HL-60 (cell line): ENCODE data around the gene GNG8.

ENCODE experiments used
- POLR2AphosphoS5 ChIP-seq: IDR thresholded peaks from 2 replicates; pipeline ENCODE4 v1.6.1; 2012; ENCODE audit warnings: low read depth
- TF ChIP-seq, protein P1 (sequence below): IDR thresholded peaks from one replicate; pipeline ENCODE4 v1.5.1; 2011; ENCODE audit warnings: low read length, control low read depth, inconsistent platforms; ENCODE audit not compliant: insufficient read depth

DNA sequence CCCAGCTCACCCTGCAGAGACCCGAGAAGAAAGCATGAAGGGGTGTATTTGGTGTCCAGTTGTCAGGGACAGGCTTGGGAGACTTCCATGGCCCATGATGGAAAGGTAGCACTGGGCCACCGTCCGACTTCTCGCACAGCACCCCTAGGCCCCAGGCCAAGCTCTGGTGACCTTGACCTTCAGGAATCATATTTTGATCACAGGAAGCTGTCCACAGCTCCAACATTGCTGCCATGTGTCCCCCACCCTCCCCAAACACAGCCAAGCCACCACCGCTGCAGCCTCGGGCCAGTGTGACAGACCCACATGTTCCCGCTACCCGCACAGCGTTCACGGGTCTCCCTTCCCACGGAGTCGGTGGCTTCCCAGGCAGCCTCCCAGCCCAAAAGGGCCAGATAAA, 10.3 kb downstream of the GNG8 start:
- TF ChIP-seq, protein P1, sequence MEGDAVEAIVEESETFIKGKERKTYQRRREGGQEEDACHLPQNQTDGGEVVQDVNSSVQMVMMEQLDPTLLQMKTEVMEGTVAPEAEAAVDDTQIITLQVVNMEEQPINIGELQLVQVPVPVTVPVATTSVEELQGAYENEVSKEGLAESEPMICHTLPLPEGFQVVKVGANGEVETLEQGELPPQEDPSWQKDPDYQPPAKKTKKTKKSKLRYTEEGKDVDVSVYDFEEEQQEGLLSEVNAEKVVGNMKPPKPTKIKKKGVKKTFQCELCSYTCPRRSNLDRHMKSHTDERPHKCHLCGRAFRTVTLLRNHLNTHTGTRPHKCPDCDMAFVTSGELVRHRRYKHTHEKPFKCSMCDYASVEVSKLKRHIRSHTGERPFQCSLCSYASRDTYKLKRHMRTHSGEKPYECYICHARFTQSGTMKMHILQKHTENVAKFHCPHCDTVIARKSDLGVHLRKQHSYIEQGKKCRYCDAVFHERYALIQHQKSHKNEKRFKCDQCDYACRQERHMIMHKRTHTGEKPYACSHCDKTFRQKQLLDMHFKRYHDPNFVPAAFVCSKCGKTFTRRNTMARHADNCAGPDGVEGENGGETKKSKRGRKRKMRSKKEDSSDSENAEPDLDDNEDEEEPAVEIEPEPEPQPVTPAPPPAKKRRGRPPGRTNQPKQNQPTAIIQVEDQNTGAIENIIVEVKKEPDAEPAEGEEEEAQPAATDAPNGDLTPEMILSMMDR, result no peak
- no peak for TF ChIP-seq POLR2AphosphoS5
